H1 (cell line): ENCODE results near the gene ENPP6.

Source experiments
- CHD7 ChIP-seq: fragments of 300-600 bp; sonication (generic); IDR thresholded peaks from 2 replicates; pipeline ENCODE4 v1.7.1; 2012; ENCODE audit warnings: low read length, moderate library complexity, mild to moderate bottlenecking, inconsistent platforms; ENCODE audit not compliant: insufficient replicate concordance
- POU5F1 ChIP-seq: IDR thresholded peaks from 2 replicates; pipeline ENCODE4 v1.6.1; 2011; ENCODE audit warnings: low read depth, mild to moderate bottlenecking, low read length, moderate library complexity
- TF ChIP-seq, protein P1 (sequence below), 3 experiments: IDR thresholded peaks; 1 replicate in 2 of 3; 2 replicates in 1 of 3; pipeline versions ENCODE4 v1.5.1 to v1.6.1; 2011; ENCODE audit warnings: low read length in 3 of 3, mild to moderate bottlenecking in 3 of 3, inconsistent platforms in 2 of 3, low read depth in 1 of 3, moderate library complexity in 1 of 3; ENCODE audit not compliant: insufficient read depth in 1 of 3; ENCODE audit errors: control extremely low read depth in 1 of 3

GRCh38 chr4:184177271-184177670 lies 40.4 kb downstream of the ENPP6 start:
- TF ChIP-seq, protein P1, sequence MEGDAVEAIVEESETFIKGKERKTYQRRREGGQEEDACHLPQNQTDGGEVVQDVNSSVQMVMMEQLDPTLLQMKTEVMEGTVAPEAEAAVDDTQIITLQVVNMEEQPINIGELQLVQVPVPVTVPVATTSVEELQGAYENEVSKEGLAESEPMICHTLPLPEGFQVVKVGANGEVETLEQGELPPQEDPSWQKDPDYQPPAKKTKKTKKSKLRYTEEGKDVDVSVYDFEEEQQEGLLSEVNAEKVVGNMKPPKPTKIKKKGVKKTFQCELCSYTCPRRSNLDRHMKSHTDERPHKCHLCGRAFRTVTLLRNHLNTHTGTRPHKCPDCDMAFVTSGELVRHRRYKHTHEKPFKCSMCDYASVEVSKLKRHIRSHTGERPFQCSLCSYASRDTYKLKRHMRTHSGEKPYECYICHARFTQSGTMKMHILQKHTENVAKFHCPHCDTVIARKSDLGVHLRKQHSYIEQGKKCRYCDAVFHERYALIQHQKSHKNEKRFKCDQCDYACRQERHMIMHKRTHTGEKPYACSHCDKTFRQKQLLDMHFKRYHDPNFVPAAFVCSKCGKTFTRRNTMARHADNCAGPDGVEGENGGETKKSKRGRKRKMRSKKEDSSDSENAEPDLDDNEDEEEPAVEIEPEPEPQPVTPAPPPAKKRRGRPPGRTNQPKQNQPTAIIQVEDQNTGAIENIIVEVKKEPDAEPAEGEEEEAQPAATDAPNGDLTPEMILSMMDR (IDR thresholded peaks at IDR 0.05; ENCODE audit: control extremely low read depth in 1 of 3, insufficient read depth in 1 of 3, low read depth in 1 of 3, low read length in 3 of 3) = no peak
- no peak for TF ChIP-seq CHD7
- TF ChIP-seq POU5F1 = no peak
